WTC11 (cell line): ENCODE data around the gene AIG1. TPM values are rescaled to one million over a fixed set of nuclear protein-coding genes. Genes with fewer than 3 reads are reported as not detected.

Source experiments
- ATAC-seq: fragments of 200-7000 bp; cut with Tn5 transposase; 2 replicates; pipeline ENCODE4 v1.10.0; 2021; ENCODE audit warnings: mild to moderate bottlenecking, moderate library complexity
- CTCF ChIA-PET: fragments of 300-600 bp; sonication (Branson Sonifier 250); formaldehyde crosslinking; loops from one replicate; lab custom pipeline; 2021; ENCODE audit warnings: antibody characterized with exemption; lab: Charles Lee
- POLR2A ChIA-PET: fragments of 350-600 bp; sonication (Branson Sonifier 250); formaldehyde crosslinking; loops from one replicate; lab custom pipeline; 2021; ENCODE audit warnings: antibody characterized with exemption; lab: Charles Lee
- DNase-seq: peaks from one replicate; pipeline ENCODE4 v3.0.0; 2021; ENCODE audit warnings: low spot score
- H3K27ac Mint-ChIP-seq: 2 replicates; pipeline ENCODE4 v1.8.0; 2021; ENCODE audit warnings: mixed read lengths
- H3K27me3 Mint-ChIP-seq: 2 replicates; pipeline ENCODE4 v1.8.0; 2021; ENCODE audit warnings: low read depth, mild to moderate bottlenecking, moderate library complexity, mixed read lengths
- H3K36me3 Mint-ChIP-seq: 2 replicates; pipeline ENCODE4 v1.8.0; 2021; ENCODE audit warnings: mixed read lengths
- H3K4me1 Mint-ChIP-seq: 2 replicates; pipeline ENCODE4 v1.8.0; 2022; ENCODE audit warnings: mixed read lengths
- H3K4me3 Mint-ChIP-seq: 2 replicates; pipeline ENCODE4 v1.8.0; 2021; ENCODE audit warnings: mild to moderate bottlenecking, moderate library complexity, mixed read lengths
- H3K9me3 Mint-ChIP-seq: 2 replicates; pipeline ENCODE4 v1.8.0; 2021; ENCODE audit warnings: mixed read lengths
- ARID4B ChIP-seq: sonication (generic); formaldehyde crosslinking; IDR thresholded peaks from 2 replicates; pipeline ENCODE4 v1.8.0; 2023; ENCODE audit warnings: missing genetic modification reagents, mild to moderate bottlenecking, borderline replicate concordance
- ATF1 ChIP-seq: sonication (generic); formaldehyde crosslinking; IDR thresholded peaks from 2 replicates; pipeline ENCODE4 v1.8.1; 2023; ENCODE audit warnings: mild to moderate bottlenecking, moderate library complexity, missing genetic modification reagents
- ATF3 ChIP-seq: sonication (generic); formaldehyde crosslinking; conservative IDR thresholded peaks from 2 replicates; pipeline ENCODE4 v1.8.1; 2022; ENCODE audit warnings: mild to moderate bottlenecking, missing genetic modification reagents
- CDX4 ChIP-seq: fragments of 250-450 bp; sonication (Bioruptor Pico); IDR thresholded peaks from 2 replicates; pipeline ENCODE4 v1.9.0; 2021; ENCODE audit warnings: moderate library complexity, mild to moderate bottlenecking, inconsistent platforms, borderline replicate concordance
- ELF4 ChIP-seq: sonication (generic); formaldehyde crosslinking; IDR thresholded peaks from 2 replicates; pipeline ENCODE4 v1.8.1; 2022; ENCODE audit warnings: low read depth, mild to moderate bottlenecking, moderate library complexity, missing genetic modification reagents
- ESRRA ChIP-seq: sonication (generic); formaldehyde crosslinking; IDR thresholded peaks from 2 replicates; pipeline ENCODE4 v1.8.1; 2022; ENCODE audit warnings: mild to moderate bottlenecking, missing genetic modification reagents, borderline replicate concordance
- FOXP1 ChIP-seq: sonication (generic); formaldehyde crosslinking; IDR thresholded peaks from 2 replicates; pipeline ENCODE4 v1.8.0; 2022; ENCODE audit warnings: missing genetic modification reagents, mild to moderate bottlenecking, moderate library complexity, borderline replicate concordance
- GRHL2 ChIP-seq: fragments of 250-450 bp; sonication (Bioruptor Pico); IDR thresholded peaks from 2 replicates; pipeline ENCODE4 v1.8.0; 2022; ENCODE audit warnings: mild to moderate bottlenecking, moderate library complexity; ENCODE audit not compliant: insufficient replicate concordance, severe bottlenecking
- GTF2I ChIP-seq: fragments of 250-450 bp; sonication (Bioruptor Pico); conservative IDR thresholded peaks from 2 replicates; pipeline ENCODE4 v1.4.0; 2021; ENCODE audit warnings: mild to moderate bottlenecking
- NFE2L1 ChIP-seq: sonication (generic); formaldehyde crosslinking; IDR thresholded peaks from 2 replicates; pipeline ENCODE4 v1.8.1; 2023; ENCODE audit warnings: missing genetic modification reagents
- NR3C1 ChIP-seq: sonication (generic); formaldehyde crosslinking; conservative IDR thresholded peaks from 2 replicates; pipeline ENCODE4 v1.8.1; 2023; ENCODE audit warnings: low read depth, mild to moderate bottlenecking, missing genetic modification reagents
- RORB ChIP-seq: fragments of 250-450 bp; sonication (Bioruptor Pico); IDR thresholded peaks from 2 replicates; pipeline ENCODE4 v1.9.0; 2021; ENCODE audit warnings: mild to moderate bottlenecking
- SMAD4 ChIP-seq: sonication (generic); formaldehyde crosslinking; IDR thresholded peaks from 2 replicates; pipeline ENCODE4 v1.8.0; 2022; ENCODE audit warnings: mild to moderate bottlenecking, missing genetic modification reagents
- SOX15 ChIP-seq: fragments of 250-450 bp; sonication (Bioruptor Pico); IDR thresholded peaks from 2 replicates; pipeline ENCODE4 v1.9.0; 2021; ENCODE audit warnings: mild to moderate bottlenecking
- ZBTB21 ChIP-seq: sonication (generic); formaldehyde crosslinking; IDR thresholded peaks from 2 replicates; pipeline ENCODE4 v1.8.1; 2023; ENCODE audit warnings: mild to moderate bottlenecking, missing genetic modification reagents, borderline replicate concordance
- ZNF121 ChIP-seq: sonication (generic); formaldehyde crosslinking; IDR thresholded peaks from 2 replicates; pipeline ENCODE4 v1.8.0; 2023; ENCODE audit warnings: missing genetic modification reagents
- ZNF423 ChIP-seq: fragments of 250-450 bp; sonication (Bioruptor Pico); IDR thresholded peaks from 2 replicates; pipeline ENCODE4 v2.1.2; 2022; ENCODE audit warnings: mild to moderate bottlenecking, moderate library complexity
- ZNF671 ChIP-seq: fragments of 250-450 bp; sonication (Bioruptor Pico); IDR thresholded peaks from 2 replicates; pipeline ENCODE4 v1.8.0; 2021; ENCODE audit warnings: mild to moderate bottlenecking
- ZSCAN18 ChIP-seq: fragments of 250-450 bp; sonication (Bioruptor Pico); IDR thresholded peaks from 2 replicates; pipeline ENCODE4 v2.1.2; 2022; ENCODE audit warnings: mild to moderate bottlenecking, moderate library complexity
- total RNA-seq: library from RNA; stranded (reverse); gene quantifications from 3 replicates; pipeline ENCODE4 v1.2.3, GENCODE V29; 2021
- TF ChIP-seq, protein P1 (sequence below): fragments of 200-600 bp; IDR thresholded peaks from 2 replicates; pipeline ENCODE4 v1.8.0; 2022; ENCODE audit warnings: antibody characterized with exemption
- TF ChIP-seq, protein P2 (sequence below): sonication (generic); formaldehyde crosslinking; IDR thresholded peaks from 2 replicates; pipeline ENCODE4 v1.8.1; 2023; ENCODE audit warnings: mild to moderate bottlenecking, missing genetic modification reagents
- TF ChIP-seq, protein P3 (sequence below): sonication (generic); formaldehyde crosslinking; IDR thresholded peaks from 2 replicates; pipeline ENCODE4 v1.8.0; 2022; ENCODE audit warnings: mild to moderate bottlenecking, missing genetic modification reagents
- TF ChIP-seq, protein P4 (sequence below): sonication (generic); formaldehyde crosslinking; IDR thresholded peaks from 2 replicates; pipeline ENCODE4 v1.8.0; 2023; ENCODE audit warnings: mild to moderate bottlenecking, missing genetic modification reagents

The AIG1 gene
- total RNA-seq, 1 experiment from 2014 or later, result 38.8 TPM

DNA sequence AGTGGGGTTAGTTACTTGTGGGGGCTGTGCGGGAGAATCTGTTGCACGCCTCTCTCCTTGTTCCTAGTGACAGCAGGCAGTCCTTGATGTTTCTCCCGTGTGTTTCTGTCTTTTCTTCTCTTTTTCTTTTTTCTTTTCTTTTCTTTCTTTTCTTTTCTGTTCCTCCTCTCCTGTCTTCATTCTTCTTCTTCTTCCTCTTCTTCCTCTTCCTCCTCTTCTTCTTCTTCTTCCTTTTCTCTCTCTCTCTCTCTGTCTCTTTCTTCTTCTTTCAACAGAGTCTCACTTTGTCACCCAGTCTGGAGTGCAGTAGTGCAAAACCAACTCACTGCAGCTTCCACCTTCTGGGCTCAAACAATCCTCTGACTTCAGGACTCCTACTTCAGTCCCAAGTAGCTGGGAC, 6.8 kb upstream of the AIG1 start:
- H3K27ac Mint-ChIP-seq, result no peak overlapping the region
- CTCF ChIA-PET, result no interaction called here
- TF ChIP-seq GTF2I (CRISPR knock-in tag), result no peak
- TF ChIP-seq ZNF121 (CRISPR knock-in tag), result no peak
- TF ChIP-seq ZNF423 (CRISPR knock-in tag), result no peak
- no peak for TF ChIP-seq NR3C1 (CRISPR knock-in tag)
- no peak for TF ChIP-seq ESRRA
- no peak for TF ChIP-seq SOX15 (CRISPR knock-in tag)
- TF ChIP-seq, protein P1, sequence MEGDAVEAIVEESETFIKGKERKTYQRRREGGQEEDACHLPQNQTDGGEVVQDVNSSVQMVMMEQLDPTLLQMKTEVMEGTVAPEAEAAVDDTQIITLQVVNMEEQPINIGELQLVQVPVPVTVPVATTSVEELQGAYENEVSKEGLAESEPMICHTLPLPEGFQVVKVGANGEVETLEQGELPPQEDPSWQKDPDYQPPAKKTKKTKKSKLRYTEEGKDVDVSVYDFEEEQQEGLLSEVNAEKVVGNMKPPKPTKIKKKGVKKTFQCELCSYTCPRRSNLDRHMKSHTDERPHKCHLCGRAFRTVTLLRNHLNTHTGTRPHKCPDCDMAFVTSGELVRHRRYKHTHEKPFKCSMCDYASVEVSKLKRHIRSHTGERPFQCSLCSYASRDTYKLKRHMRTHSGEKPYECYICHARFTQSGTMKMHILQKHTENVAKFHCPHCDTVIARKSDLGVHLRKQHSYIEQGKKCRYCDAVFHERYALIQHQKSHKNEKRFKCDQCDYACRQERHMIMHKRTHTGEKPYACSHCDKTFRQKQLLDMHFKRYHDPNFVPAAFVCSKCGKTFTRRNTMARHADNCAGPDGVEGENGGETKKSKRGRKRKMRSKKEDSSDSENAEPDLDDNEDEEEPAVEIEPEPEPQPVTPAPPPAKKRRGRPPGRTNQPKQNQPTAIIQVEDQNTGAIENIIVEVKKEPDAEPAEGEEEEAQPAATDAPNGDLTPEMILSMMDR, result no peak
- TF ChIP-seq ATF1 (CRISPR knock-in tag), result no peak
- TF ChIP-seq, protein P2, sequence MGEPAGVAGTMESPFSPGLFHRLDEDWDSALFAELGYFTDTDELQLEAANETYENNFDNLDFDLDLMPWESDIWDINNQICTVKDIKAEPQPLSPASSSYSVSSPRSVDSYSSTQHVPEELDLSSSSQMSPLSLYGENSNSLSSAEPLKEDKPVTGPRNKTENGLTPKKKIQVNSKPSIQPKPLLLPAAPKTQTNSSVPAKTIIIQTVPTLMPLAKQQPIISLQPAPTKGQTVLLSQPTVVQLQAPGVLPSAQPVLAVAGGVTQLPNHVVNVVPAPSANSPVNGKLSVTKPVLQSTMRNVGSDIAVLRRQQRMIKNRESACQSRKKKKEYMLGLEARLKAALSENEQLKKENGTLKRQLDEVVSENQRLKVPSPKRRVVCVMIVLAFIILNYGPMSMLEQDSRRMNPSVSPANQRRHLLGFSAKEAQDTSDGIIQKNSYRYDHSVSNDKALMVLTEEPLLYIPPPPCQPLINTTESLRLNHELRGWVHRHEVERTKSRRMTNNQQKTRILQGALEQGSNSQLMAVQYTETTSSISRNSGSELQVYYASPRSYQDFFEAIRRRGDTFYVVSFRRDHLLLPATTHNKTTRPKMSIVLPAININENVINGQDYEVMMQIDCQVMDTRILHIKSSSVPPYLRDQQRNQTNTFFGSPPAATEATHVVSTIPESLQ, result no peak
- TF ChIP-seq ZSCAN18 (CRISPR knock-in tag), result no peak
- no peak for TF ChIP-seq RORB (CRISPR knock-in tag)
- no peak for TF ChIP-seq ZBTB21
- TF ChIP-seq, all 79 proteins: peak for 0
- DNase-seq (no peak), ATAC-seq (no peak)
- H3K36me3 Mint-ChIP-seq, result peaks cover 2% of the 10 kb centered on the region; the same call in 1 of the 2 replicates
- peaks cover 26% of the 10 kb centered on the region for H3K4me1 Mint-ChIP-seq
- H3K4me3 Mint-ChIP-seq, result no peak overlapping the region
- H3K27me3 Mint-ChIP-seq, result no peaks in the 10 kb centered on the region
- peaks cover 10% of the 10 kb centered on the region for H3K9me3 Mint-ChIP-seq
- POLR2A ChIA-PET, result no interaction called here

GRCh38 chr6:143054329-143054728, 6.4 kb upstream of the AIG1 start:
- no peaks in the 10 kb centered on the region for H3K27me3 Mint-ChIP-seq
- H3K36me3 Mint-ChIP-seq, result no peaks in the 10 kb centered on the region
- POLR2A ChIA-PET, result no interaction called here
- peaks cover 31% of the 10 kb centered on the region for H3K4me1 Mint-ChIP-seq
- no peak overlapping the region for H3K4me3 Mint-ChIP-seq
- H3K9me3 Mint-ChIP-seq, result peaks cover 8% of the 10 kb centered on the region; the same call in 1 of the 2 replicates
- DNase-seq, result no peak
- no peak overlapping the region for H3K27ac Mint-ChIP-seq
- CTCF ChIA-PET, result no interaction called here
- ATAC-seq, result no peak
- TF ChIP-seq ZNF671 (no peak), SMAD4 (CRISPR knock-in tag) (no peak), FOXP1 (CRISPR knock-in tag) (no peak), ARID4B (CRISPR knock-in tag) (no peak), ELF4 (CRISPR knock-in tag) (no peak), NFE2L1 (no peak), CDX4 (CRISPR knock-in tag) (no peak), ATF3 (no peak), GRHL2 (CRISPR knock-in tag) (no peak)
- TF ChIP-seq, protein P3, sequence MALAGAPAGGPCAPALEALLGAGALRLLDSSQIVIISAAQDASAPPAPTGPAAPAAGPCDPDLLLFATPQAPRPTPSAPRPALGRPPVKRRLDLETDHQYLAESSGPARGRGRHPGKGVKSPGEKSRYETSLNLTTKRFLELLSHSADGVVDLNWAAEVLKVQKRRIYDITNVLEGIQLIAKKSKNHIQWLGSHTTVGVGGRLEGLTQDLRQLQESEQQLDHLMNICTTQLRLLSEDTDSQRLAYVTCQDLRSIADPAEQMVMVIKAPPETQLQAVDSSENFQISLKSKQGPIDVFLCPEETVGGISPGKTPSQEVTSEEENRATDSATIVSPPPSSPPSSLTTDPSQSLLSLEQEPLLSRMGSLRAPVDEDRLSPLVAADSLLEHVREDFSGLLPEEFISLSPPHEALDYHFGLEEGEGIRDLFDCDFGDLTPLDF (CRISPR knock-in tag), result no peak
- TF ChIP-seq, protein P4, sequence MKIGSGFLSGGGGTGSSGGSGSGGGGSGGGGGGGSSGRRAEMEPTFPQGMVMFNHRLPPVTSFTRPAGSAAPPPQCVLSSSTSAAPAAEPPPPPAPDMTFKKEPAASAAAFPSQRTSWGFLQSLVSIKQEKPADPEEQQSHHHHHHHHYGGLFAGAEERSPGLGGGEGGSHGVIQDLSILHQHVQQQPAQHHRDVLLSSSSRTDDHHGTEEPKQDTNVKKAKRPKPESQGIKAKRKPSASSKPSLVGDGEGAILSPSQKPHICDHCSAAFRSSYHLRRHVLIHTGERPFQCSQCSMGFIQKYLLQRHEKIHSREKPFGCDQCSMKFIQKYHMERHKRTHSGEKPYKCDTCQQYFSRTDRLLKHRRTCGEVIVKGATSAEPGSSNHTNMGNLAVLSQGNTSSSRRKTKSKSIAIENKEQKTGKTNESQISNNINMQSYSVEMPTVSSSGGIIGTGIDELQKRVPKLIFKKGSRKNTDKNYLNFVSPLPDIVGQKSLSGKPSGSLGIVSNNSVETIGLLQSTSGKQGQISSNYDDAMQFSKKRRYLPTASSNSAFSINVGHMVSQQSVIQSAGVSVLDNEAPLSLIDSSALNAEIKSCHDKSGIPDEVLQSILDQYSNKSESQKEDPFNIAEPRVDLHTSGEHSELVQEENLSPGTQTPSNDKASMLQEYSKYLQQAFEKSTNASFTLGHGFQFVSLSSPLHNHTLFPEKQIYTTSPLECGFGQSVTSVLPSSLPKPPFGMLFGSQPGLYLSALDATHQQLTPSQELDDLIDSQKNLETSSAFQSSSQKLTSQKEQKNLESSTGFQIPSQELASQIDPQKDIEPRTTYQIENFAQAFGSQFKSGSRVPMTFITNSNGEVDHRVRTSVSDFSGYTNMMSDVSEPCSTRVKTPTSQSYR (CRISPR knock-in tag), result no peak
